ENCODE measurements around the gene CANT1.

Gene CANT1

DNA sequence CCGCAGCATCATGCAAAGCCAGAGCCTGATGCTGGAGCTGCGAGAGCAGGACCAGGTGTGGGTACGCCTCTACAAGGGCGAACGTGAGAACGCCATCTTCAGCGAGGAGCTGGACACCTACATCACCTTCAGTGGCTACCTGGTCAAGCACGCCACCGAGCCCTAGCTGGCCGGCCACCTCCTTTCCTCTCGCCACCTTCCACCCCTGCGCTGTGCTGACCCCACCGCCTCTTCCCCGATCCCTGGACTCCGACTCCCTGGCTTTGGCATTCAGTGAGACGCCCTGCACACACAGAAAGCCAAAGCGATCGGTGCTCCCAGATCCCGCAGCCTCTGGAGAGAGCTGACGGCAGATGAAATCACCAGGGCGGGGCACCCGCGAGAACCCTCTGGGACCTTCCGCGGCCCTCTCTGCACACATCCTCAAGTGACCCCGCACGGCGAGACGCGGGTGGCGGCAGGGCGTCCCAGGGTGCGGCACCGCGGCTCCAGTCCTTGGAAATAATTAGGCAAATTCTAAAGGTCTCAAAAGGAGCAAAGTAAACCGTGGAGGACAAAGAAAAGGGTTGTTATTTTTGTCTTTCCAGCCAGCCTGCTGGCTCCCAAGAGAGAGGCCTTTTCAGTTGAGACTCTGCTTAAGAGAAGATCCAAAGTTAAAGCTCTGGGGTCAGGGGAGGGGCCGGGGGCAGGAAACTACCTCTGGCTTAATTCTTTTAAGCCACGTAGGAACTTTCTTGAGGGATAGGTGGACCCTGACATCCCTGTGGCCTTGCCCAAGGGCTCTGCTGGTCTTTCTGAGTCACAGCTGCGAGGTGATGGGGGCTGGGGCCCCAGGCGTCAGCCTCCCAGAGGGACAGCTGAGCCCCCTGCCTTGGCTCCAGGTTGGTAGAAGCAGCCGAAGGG lies 38.6 kb upstream of the CANT1 start:
- H3K36me3 ChIP-seq (ENCODE audit: control insufficient read depth, insufficient read depth, low read length): no peaks in the 10 kb centered on the region
- H3K27me3 ChIP-seq (ENCODE audit: control insufficient read depth, insufficient read depth, low read length): no peaks in the 10 kb centered on the region
- no peak overlapping the region for H3K4me3 ChIP-seq (ENCODE audit: low read length)
- peaks cover 3% of the 10 kb centered on the region for H3K4me1 ChIP-seq (ENCODE audit: control insufficient read depth, insufficient read depth, low read length)
- no peak overlapping the region for H3K9ac ChIP-seq (ENCODE audit: low read length)
- H3K27ac ChIP-seq (ENCODE audit: low read depth, low read length): no peak overlapping the region

DNA sequence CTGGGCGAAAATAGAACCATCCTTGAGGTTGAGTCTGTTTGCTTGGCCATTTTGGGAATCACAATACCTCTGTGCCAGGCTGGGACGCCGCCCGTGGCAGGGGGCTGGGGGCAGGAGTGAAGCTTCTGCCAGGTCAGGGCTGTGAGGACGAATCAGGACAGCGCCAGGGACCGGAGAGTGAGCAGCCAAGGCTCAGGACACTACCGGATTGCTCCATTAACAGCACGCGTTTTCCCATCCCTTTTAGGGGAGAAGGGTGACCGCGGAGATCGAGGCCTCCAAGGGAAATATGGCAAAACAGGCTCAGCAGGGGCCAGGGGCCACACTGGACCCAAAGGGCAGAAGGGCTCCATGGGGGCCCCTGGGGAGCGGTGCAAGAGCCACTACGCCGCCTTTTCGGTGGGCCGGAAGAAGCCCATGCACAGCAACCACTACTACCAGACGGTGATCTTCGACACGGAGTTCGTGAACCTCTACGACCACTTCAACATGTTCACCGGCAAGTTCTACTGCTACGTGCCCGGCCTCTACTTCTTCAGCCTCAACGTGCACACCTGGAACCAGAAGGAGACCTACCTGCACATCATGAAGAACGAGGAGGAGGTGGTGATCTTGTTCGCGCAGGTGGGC lies 37.8 kb upstream of the CANT1 start:
- Histone ChIP-seq H3K9ac (ENCODE audit: low read length) (no peak overlapping the region), H3K27ac (ENCODE audit: low read depth, low read length) (no peak overlapping the region), H3K4me1 (ENCODE audit: control insufficient read depth, insufficient read depth, low read length) (peaks cover 3% of the 10 kb centered on the region), H3K36me3 (ENCODE audit: control insufficient read depth, insufficient read depth, low read length) (no peaks in the 10 kb centered on the region), H3K27me3 (ENCODE audit: control insufficient read depth, insufficient read depth, low read length) (no peaks in the 10 kb centered on the region), H3K4me3 (ENCODE audit: low read length) (no peak overlapping the region)

DNA sequence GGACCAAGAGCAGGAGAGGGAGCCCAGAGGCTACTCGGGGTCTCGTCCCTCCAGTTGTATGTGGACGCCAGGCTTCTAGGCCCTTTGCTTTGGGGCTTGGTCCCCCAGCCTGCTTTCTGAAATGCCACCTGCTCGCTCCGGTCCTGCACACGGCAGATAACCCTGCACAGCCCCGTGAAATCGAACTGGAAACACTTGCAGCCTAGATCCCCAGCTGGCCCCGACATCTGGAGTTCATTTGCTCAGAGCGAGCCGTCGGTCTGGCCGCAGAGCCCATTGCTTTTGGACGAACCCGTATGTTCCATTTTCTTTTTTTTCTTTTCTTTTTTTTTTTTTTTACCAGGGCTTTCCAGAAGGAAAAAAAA lies 37.3 kb upstream of the CANT1 start:
- peaks cover 3% of the 10 kb centered on the region for H3K4me1 ChIP-seq (ENCODE audit: control insufficient read depth, insufficient read depth, low read length)
- H3K27me3 ChIP-seq (ENCODE audit: control insufficient read depth, insufficient read depth, low read length): no peaks in the 10 kb centered on the region
- H3K9ac ChIP-seq (ENCODE audit: low read length): no peak overlapping the region
- no peak overlapping the region for H3K27ac ChIP-seq (ENCODE audit: low read depth, low read length)
- H3K36me3 ChIP-seq (ENCODE audit: control insufficient read depth, insufficient read depth, low read length): no peaks in the 10 kb centered on the region
- no peak overlapping the region for H3K4me3 ChIP-seq (ENCODE audit: low read length)

DNA sequence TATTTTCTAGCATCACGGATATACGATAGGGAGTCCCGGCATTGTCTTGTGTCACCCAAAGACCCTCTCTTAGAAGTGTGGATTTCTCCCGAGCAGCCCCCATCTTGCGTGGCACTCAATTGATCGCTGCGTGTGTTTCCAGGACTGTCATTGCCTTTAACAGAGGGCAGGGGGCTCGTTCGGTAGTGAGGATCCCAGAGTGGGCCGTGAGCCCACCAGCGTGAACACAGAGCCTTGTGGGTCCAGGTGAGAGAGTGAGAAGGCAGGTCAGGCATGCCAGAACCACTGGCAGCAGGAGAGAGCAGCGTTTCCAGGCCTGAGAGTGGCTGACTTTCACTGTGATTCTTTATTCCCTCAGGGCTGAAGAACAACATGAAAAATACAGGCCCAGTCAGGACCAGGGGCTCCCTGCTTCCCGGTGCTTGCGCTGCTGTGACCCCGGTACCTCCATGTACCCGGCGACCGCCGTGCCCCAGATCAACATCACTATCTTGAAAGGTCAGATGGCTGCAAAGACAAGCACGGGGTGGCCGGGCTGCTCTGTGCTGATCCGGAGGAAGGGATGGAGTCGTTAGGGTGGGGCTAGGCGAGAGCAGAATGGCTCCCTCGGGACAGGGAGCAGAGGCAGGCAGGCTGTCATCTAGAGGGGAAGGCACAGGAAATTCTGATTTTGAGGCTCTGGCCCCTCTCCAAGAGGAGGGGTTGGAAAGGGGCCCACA lies 36.8 kb upstream of the CANT1 start:
- H3K4me3 ChIP-seq (ENCODE audit: low read length): no peak overlapping the region
- H3K27me3 ChIP-seq (ENCODE audit: control insufficient read depth, insufficient read depth, low read length): no peaks in the 10 kb centered on the region
- no peaks in the 10 kb centered on the region for H3K36me3 ChIP-seq (ENCODE audit: control insufficient read depth, insufficient read depth, low read length)
- no peak overlapping the region for H3K9ac ChIP-seq (ENCODE audit: low read length)
- no peak overlapping the region for H3K27ac ChIP-seq (ENCODE audit: low read depth, low read length)
- H3K4me1 ChIP-seq (ENCODE audit: control insufficient read depth, insufficient read depth, low read length): peaks cover 3% of the 10 kb centered on the region

DNA sequence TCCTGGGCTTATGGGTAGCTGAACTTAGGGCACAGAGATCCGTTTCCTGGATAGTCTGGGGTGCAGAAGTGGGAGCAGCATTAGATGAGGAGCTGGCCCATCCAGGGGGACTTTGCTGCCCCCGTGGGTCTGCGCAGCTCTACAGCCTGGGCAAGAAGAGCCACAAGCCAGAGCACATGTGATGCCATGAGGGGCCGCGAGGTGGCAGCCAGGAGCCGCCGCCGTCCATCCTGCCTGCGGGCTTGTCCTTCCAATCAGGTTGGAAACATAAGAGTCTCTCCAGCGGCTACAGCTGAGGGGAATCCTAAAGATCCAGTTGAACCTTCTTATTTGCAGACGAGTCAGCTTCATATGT lies 36.3 kb upstream of the CANT1 start:
- H3K9ac ChIP-seq (ENCODE audit: low read length): no peak overlapping the region

DNA sequence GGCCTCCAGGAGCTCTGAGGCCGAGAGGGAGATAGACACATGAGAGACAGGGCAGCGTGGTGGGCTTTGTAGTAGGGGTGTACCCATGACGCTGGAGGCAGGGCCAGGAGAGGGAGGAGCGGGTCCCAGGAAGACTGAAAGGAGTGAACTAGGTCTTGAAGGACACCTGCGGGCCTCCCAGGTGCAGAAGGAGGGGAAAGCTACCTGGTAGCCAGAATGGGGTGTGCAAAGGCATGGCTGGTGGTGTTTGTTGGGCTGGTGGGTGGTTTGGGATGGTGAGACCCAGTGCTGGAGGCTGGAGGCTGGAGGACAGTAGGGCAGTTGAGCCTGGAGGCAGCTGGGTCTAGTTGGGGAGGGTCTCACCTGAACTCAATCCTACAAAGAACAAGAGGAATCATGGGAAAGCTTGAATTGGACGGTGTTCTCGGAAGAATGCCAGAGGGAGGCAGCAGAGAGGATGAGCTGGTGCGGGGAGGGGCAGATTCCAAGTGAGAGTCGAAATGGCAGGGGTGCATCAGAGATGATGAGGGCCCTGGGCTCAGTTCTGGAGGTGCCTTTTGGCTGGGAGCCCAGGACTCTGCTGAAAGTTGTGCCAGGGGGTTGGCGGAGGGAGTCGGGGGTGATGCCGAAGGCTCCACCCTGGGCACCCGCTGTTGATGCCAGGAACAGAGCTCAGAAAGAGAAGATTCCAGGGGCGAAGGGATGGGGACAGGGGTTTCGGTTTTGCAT lies 35.6 kb upstream of the CANT1 start:
- peaks cover 3% of the 10 kb centered on the region for H3K4me1 ChIP-seq (ENCODE audit: control insufficient read depth, insufficient read depth, low read length)
- no peaks in the 10 kb centered on the region for H3K27me3 ChIP-seq (ENCODE audit: control insufficient read depth, insufficient read depth, low read length)
- H3K36me3 ChIP-seq (ENCODE audit: control insufficient read depth, insufficient read depth, low read length): no peaks in the 10 kb centered on the region
- H3K9ac ChIP-seq (ENCODE audit: low read length): no peak overlapping the region
- H3K4me3 ChIP-seq (ENCODE audit: low read length): no peak overlapping the region
- no peak overlapping the region for H3K27ac ChIP-seq (ENCODE audit: low read depth, low read length)

More for the DNA sequence above, 36.3 kb upstream of the CANT1 start:
- no peaks in the 10 kb centered on the region for H3K27me3 ChIP-seq (ENCODE audit: control insufficient read depth, insufficient read depth, low read length)
- H3K4me1 ChIP-seq (ENCODE audit: control insufficient read depth, insufficient read depth, low read length): peaks cover 3% of the 10 kb centered on the region
- H3K36me3 ChIP-seq (ENCODE audit: control insufficient read depth, insufficient read depth, low read length): no peaks in the 10 kb centered on the region
- H3K27ac ChIP-seq (ENCODE audit: low read depth, low read length): no peak overlapping the region
- H3K4me3 ChIP-seq (ENCODE audit: low read length): no peak overlapping the region

DNA sequence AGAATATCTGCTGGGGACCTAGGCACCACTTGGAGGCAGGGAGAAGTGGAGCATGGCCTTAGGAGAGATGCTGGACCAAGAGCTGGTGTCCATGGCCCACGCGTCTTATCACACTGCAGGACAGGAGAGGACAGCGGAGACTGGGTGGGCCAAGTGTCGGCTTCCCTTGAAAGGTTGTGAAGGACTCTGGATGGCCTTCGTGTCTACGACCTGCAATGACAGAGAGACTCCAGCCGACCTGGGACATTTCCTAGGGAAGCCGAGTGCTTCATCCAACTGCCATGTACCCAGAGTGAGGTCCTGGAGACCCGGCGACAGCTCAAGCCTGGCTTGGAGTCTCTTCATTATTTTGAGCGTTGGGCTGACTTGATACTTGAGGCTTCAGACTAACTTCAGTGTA lies 34.9 kb upstream of the CANT1 start:
- no peak overlapping the region for H3K4me3 ChIP-seq (ENCODE audit: low read length)

DNA sequence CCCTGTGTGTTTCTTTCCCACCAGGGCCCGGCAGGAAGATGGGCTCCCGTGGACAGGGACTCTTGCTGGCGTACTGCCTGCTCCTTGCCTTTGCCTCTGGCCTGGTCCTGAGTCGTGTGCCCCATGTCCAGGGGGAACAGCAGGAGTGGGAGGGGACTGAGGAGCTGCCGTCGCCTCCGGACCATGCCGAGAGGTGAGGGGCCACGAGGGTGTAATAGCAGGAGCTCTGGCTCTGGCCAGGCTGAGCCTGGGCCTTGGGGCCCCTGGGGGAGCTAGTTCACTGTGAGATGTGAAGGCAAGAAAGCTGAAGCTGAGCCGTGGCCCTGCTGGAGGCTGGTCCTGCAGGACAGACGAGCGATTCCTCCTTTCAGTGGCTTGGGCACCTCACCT lies 34.4 kb upstream of the CANT1 start:
- Histone ChIP-seq H3K27me3 (ENCODE audit: control insufficient read depth, insufficient read depth, low read length) (no peaks in the 10 kb centered on the region), H3K9ac (ENCODE audit: low read length) (no peak overlapping the region), H3K27ac (ENCODE audit: low read depth, low read length) (no peak overlapping the region), H3K4me1 (ENCODE audit: control insufficient read depth, insufficient read depth, low read length) (peaks cover 3% of the 10 kb centered on the region), H3K36me3 (ENCODE audit: control insufficient read depth, insufficient read depth, low read length) (no peaks in the 10 kb centered on the region), H3K4me3 (ENCODE audit: low read length) (no peak overlapping the region)

More for the DNA sequence above, 34.9 kb upstream of the CANT1 start:
- Histone ChIP-seq H3K27ac (ENCODE audit: low read depth, low read length) (no peak overlapping the region), H3K36me3 (ENCODE audit: control insufficient read depth, insufficient read depth, low read length) (no peaks in the 10 kb centered on the region), H3K4me1 (ENCODE audit: control insufficient read depth, insufficient read depth, low read length) (peaks cover 3% of the 10 kb centered on the region), H3K27me3 (ENCODE audit: control insufficient read depth, insufficient read depth, low read length) (no peaks in the 10 kb centered on the region), H3K9ac (ENCODE audit: low read length) (no peak overlapping the region)

DNA sequence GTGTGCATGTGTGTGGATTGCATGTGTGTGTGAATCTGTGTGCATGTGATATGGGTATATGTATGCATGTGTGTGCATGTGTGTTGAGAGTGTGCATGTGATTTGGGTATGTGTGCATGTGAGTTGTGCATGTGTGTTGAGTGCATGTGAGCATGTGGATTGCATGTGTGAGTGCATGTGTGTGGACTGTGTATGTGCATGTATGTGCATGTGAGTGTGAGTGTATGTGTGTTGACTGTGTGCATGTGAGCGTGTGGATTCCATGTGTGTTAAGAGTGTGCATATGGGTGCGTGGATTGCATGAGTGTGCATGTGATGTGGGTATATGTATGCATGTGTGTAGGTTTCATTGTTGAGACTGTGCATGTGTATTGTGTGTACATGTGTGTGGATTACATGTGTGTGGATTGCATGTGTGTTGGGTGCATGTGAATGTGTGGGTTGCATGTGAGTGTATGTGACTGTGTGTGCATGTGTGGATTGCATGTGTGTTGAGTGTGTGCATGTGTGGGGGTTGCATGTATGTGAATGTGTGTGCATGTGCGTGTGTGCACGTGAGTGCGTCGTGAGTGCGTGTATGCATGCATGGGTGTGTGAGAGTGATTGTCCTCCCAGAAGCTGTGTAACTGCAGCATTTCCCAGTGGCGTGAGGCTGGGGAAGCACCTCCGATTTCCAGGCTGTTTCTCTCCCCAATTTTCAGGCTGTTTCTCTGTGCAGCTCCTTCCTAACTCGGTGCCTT lies 33.8 kb upstream of the CANT1 start:
- H3K4me1 ChIP-seq (ENCODE audit: control insufficient read depth, insufficient read depth, low read length): peaks cover 3% of the 10 kb centered on the region
- H3K27me3 ChIP-seq (ENCODE audit: control insufficient read depth, insufficient read depth, low read length): no peaks in the 10 kb centered on the region
- no peak overlapping the region for H3K9ac ChIP-seq (ENCODE audit: low read length)
- no peak overlapping the region for H3K4me3 ChIP-seq (ENCODE audit: low read length)
- no peak overlapping the region for H3K27ac ChIP-seq (ENCODE audit: low read depth, low read length)
- H3K36me3 ChIP-seq (ENCODE audit: control insufficient read depth, insufficient read depth, low read length): no peaks in the 10 kb centered on the region

DNA sequence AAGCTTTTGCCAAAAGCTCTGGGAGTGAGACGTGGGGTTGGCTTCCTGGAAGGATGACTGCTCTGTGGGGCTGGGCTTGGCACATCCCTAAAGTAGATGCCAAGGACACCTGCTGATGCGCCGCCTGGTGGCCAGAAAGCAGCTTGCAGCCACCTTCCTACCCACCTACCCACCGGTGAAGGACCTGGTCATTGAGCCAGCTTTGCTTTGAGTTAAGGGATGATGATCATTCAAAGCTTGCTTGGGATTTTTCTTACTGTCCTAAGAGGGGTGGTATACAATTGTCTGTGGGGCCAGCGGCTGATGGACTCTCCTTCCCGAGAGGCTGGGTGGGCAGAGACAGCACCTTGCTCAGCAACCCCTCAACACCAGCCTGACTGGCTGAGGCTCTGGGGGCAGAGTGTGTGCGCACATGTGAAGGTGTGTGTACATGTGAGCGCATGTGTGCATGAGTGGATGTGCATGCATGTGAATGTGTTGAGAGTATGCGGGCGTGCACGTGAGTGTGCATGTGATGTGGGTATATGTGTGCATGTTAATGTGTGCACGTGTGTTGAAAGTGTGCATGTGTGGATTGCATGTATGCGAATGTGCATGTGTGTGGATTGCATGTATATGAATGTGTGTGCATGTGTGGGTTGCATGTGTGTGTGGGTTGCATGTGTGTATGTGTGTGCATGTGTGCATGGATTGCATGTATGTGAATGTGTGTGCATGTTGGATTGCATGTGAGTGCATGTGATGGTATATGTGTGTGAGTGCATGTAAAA lies 33.0 kb upstream of the CANT1 start:
- Histone ChIP-seq H3K27ac (ENCODE audit: low read depth, low read length) (no peak overlapping the region), H3K4me1 (ENCODE audit: control insufficient read depth, insufficient read depth, low read length) (peaks cover 3% of the 10 kb centered on the region), H3K4me3 (ENCODE audit: low read length) (no peak overlapping the region), H3K27me3 (ENCODE audit: control insufficient read depth, insufficient read depth, low read length) (no peaks in the 10 kb centered on the region), H3K9ac (ENCODE audit: low read length) (no peak overlapping the region), H3K36me3 (ENCODE audit: control insufficient read depth, insufficient read depth, low read length) (no peaks in the 10 kb centered on the region)

DNA sequence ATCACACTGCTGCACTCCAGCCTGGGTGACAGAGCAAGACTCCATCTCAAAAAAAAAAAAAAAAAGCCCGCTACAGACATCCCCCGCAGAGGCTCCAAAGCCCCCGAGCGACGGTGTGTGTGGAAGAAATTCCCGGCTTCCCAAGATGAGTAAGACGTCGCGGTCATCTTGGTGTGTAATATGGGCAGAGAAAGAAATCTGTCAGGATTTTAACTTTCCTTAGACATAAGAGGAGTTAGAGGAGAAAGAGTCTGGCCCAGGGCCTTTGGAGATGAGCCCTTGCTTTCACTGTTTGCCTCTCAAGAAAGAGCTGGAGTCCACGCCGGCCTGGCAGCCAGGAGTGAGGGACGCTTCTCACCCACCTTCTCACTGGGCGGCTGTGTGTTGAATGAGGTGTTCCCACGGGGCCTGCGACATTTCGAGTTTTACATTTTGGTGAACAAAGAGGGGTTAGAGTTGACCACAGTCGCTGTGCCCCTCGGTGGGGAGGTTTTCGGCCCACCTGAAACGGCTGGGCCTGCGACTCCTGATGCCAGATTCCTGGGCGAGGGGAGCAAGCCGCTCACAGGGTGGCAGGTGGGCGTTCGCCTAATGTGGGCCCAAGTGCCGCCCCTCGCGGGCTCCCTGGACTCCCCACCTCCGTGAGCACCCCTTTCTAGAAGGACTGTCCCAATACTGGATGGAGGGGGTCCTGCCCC lies 32.3 kb upstream of the CANT1 start:
- no peaks in the 10 kb centered on the region for H3K27me3 ChIP-seq (ENCODE audit: control insufficient read depth, insufficient read depth, low read length)
- H3K27ac ChIP-seq (ENCODE audit: low read depth, low read length): no peak overlapping the region
- H3K4me1 ChIP-seq (ENCODE audit: control insufficient read depth, insufficient read depth, low read length): peaks cover 3% of the 10 kb centered on the region
- H3K9ac ChIP-seq (ENCODE audit: low read length): no peak overlapping the region
- H3K36me3 ChIP-seq (ENCODE audit: control insufficient read depth, insufficient read depth, low read length): no peaks in the 10 kb centered on the region
- no peak overlapping the region for H3K4me3 ChIP-seq (ENCODE audit: low read length)

Measured in rectal smooth muscle tissue (tissue), 1 donor.